AG04449 (cell line): Measurements from ENCODE around the gene GNAI3.

Experiments used
- CTCF ChIA-PET: fragments of 350-600 bp; formaldehyde crosslinking; extraction: SDS; loops from one replicate; lab custom pipeline; 2021; ENCODE audit warnings: antibody characterized with exemption; lab: Yijun Ruan, JAX
- POLR2A ChIA-PET: fragments of 400-600, 350-600 bp; formaldehyde crosslinking; extraction: SDS; loops from one replicate; lab custom pipeline; 2020; ENCODE audit warnings: antibody characterized with exemption, inconsistent platforms; lab: Yijun Ruan, JAX
- DNase-seq: peaks from one replicate; pipeline ENCODE4 v3.0.0-alpha.2; 2010; ENCODE audit warnings: low read depth, low spot score
- H3K4me3 ChIP-seq: 2 replicates; pipeline ENCODE4 v1.5.1; 2011; ENCODE audit warnings: low read depth, mild to moderate bottlenecking, control low read depth, low read length
- CTCF ChIP-seq: IDR thresholded peaks from one replicate; pipeline ENCODE4 v1.5.1; 2011; ENCODE audit warnings: mild to moderate bottlenecking, moderate library complexity, low read length, control low read depth, inconsistent platforms; ENCODE audit not compliant: insufficient read depth; ENCODE audit errors: missing control alignments

Gene GNAI3

GRCh38 chr1:109611308-109611990, 63.0 kb downstream of the GNAI3 start:
- H3K4me3 ChIP-seq, result no peak overlapping the region
- ChIA-PET POLR2A (interaction anchor here (0.6 to 1.2 kb wide), 3 partner anchors 9 to 64 kb away, joined by 3 to 5 read pairs (median 3); no protein-coding TSS in a partner anchor), CTCF (interaction anchor here (1.1 to 1.4 kb wide), 3 partner anchors 19 to 373 kb away, joined by 3 to 7 read pairs (median 3); partner anchors contain the start of gene AHCYL1)
- DNase-seq, result no peak
- no peak for TF ChIP-seq CTCF

- no peak for TF ChIP-seq CTCF
- ChIA-PET CTCF (interaction anchor here (0.6 to 2.3 kb wide), 12 partner anchors 8 to 164 kb away, joined by 3 to 11 read pairs (median 3); no protein-coding TSS in a partner anchor), POLR2A (interaction anchor here (1.1 kb wide), 1 partner anchor 65 kb away, joined by 5 read pairs; the partner anchor contains the start of gene GNAI3)
- H3K4me3 ChIP-seq, result no peak overlapping the region
- no peak for DNase-seq
Observed at GRCh38 chr1:109613361-109614147, 65.1 kb downstream of the GNAI3 start.

GRCh38 chr1:109615879-109616278, 67.5 kb downstream of the GNAI3 start:
- no peak overlapping the region for H3K4me3 ChIP-seq
- TF ChIP-seq CTCF, result no peak
- CTCF ChIA-PET, result interaction anchor here (2.2 to 21.8 kb wide), 2 partner anchors 22 to 158 kb away, joined by 7 to 371 read pairs; no protein-coding TSS in a partner anchor
- no peak for DNase-seq
- POLR2A ChIA-PET, result no interaction called here

- no peak for TF ChIP-seq CTCF
- no peak for DNase-seq
- CTCF ChIA-PET, result interaction anchor here (0.8 to 21.8 kb wide), 5 partner anchors 8 to 158 kb away, joined by 3 to 371 read pairs (median 3); no protein-coding TSS in a partner anchor
- POLR2A ChIA-PET, result interaction anchor here (1.3 kb wide), 1 partner anchor 68 kb away, joined by 8 read pairs; the partner anchor contains the start of gene GNAI3
- no peak overlapping the region for H3K4me3 ChIP-seq
Observed at GRCh38 chr1:109616391-109616790, 68.0 kb downstream of the GNAI3 start.

- POLR2A ChIA-PET, result interaction anchor here (0.6 to 1.3 kb wide), 3 partner anchors 9 to 69 kb away, joined by 3 to 8 read pairs (median 4); partner anchors contain the start of gene GNAI3
- TF ChIP-seq CTCF, result no peak
- CTCF ChIA-PET, result interaction anchor here (0.7 to 21.8 kb wide), 6 partner anchors 9 to 157 kb away, joined by 3 to 371 read pairs (median 3); no protein-coding TSS in a partner anchor
- peak; percentile 73 for DNase-seq
- no peak overlapping the region for H3K4me3 ChIP-seq
Observed at GRCh38 chr1:109617291-109617801, 68.9 kb downstream of the GNAI3 start.
